NCI-H748 (cell line): ENCODE data around the gene PRSS50.

Source experiments
- DNase-seq: peaks from one replicate; lab custom pipeline; 2025; ENCODE audit not compliant: unreplicated experiment; lab: John Stamatoyannopoulos, UW

Gene PRSS50

GRCh38 chr3:46692566-46692990 is 25.1 kb downstream of the PRSS50 start:
- DNase-seq, result no peak

GRCh38 chr3:46690798-46691197 is 26.9 kb downstream of the PRSS50 start:
- DNase-seq, result no peak

DNA sequence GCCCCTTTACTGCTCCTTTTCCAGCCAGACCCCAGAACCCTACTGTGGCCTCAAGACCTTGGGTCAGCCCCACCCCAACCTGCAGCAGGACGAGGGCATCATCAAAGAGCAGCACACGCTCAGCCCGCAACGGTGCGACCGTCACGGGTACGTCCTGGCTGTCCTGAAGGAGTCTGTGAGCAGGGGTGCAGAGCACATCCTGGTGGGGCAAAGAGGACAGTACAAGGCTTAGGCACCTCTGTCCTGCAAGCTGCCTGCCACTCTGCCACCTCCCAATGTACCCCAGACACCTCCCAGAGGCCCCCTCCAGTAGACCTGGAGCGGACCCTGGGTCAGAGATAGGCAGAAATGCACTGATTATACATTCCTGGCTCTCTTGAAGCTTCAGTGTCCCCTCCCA is 32.2 kb downstream of the PRSS50 start:
- no peak for DNase-seq

DNA sequence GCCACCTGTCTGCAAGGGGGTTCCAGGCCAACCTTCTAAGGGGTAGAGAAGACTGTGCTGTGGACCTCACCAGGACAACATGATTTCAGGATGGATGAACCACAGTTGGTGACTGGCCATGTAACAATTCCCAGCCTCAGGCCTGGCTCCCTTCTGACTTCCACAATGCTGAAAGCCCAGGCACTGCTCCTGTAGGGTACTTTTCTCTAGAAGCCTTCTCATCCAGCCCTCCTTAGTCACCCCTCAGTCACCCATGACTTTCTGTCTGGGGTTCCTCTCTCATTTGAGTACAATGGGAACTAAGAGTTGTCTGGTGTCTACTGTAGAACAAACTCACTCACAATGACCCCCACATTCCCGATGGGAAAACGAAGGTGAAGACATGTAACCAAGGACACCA is 32.8 kb downstream of the PRSS50 start:
- DNase-seq, result no peak

DNA sequence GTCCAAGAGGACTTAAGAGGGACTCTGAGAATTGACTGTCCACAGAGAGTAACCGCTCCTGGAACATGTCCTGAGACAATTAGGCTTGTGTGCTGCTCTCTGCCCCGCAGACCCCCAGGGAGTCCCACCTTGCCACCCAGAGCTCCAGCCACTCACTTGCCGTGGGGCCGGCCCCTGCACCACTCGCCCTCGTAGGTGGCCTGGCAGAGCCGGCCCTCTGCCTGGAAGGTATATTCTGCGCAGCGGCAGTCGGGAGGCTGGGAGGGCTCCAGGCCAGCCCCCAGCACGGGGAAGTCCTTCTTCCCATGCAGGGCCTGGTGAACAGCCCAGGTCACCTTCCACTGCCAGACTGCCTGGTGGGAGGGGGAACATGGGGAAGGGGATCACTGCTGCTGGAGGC is 34.7 kb downstream of the PRSS50 start:
- DNase-seq, result no peak

GRCh38 chr3:46681856-46682540 is 35.7 kb downstream of the PRSS50 start:
- DNase-seq, result no peak

DNA sequence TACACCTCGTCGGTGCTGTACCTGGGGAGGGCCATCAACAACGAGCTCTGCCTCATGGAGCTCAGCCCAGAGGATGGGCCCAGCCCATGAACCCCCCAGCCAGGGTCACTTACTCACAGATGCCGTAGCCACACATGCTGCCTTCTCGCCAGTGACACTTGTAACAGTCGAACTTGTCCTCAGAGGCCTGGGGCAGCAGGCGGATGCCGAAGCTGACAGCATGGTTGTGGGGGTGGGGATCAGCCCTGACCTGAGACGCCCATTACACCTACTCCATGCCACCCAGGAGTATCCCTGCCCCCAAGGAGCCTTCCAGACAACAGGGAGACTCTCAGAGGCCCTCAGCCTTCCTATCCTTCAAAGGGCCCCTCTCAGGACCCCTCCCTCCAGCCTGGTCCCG is 36.3 kb downstream of the PRSS50 start:
- no peak for DNase-seq

DNA sequence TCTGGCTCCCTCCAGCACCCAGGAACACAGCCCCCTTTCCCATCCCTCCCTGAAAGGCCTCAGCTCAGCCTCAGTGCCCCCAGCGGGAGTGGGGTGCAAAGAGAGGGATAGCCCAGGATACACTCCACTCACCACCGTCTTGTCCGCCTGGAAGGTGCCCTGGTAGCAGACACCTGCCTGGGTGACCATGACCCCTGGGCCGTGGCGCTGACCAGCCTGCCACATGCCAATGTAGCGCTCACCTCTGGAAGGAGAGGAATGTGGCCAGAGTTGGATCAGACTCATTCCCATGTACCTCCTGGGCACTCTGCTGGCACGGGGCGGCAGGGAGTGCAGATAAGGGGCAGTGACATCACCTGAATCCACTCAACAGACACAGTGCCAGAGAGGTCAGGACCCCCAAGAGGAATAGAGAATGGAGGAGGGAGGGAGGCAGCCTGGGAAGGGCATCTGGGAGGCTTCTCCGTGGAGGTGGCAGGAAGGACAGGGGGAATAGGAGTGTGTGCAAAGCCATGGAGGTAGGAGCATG is 37.3 kb downstream of the PRSS50 start:
- DNase-seq, result no peak

GRCh38 chr3:46679681-46680080 is 38.0 kb downstream of the PRSS50 start:
- DNase-seq, result no peak

- DNase-seq, result no peak
Observed at GRCh38 chr3:46678280-46678679, 39.4 kb downstream of the PRSS50 start.

DNA sequence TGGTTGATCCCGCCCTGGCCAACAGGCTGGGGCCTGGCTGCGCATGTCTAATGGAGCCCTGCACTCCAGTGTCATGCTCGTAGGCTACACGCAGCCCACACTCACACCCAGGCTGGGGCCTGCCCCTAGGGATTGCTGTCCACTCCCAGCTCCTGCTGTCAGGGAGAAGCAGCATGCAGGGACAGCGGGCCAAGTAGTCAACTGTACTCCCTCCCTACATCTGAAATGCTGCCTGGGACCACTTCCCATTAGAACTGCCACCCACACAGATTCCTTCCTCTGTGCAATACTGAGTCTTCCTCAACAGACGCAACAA is 40.3 kb downstream of the PRSS50 start:
- no peak for DNase-seq

GRCh38 chr3:46676601-46677410 is 40.9 kb downstream of the PRSS50 start:
- DNase-seq, result no peak

- DNase-seq, result no peak
Observed at GRCh38 chr3:46675843-46676567, 41.7 kb downstream of the PRSS50 start.

GRCh38 chr3:46675426-46675825 is 42.2 kb downstream of the PRSS50 start:
- no peak for DNase-seq

GRCh38 chr3:46674031-46674845 is 43.4 kb downstream of the PRSS50 start:
- DNase-seq, result no peak

GRCh38 chr3:46673151-46674030 is 44.3 kb downstream of the PRSS50 start:
- DNase-seq, result no peak

GRCh38 chr3:46672349-46672695 is 45.3 kb downstream of the PRSS50 start:
- no peak for DNase-seq

GRCh38 chr3:46671541-46672348 is 45.9 kb downstream of the PRSS50 start:
- no peak for DNase-seq

GRCh38 chr3:46670891-46671427 is 46.7 kb downstream of the PRSS50 start:
- DNase-seq, result no peak
